CD4-positive, alpha-beta T cell treated with Interferon alpha-2 for 1 hour (primary cell): ENCODE data around the gene LIMS2.

ENCODE experiments used
- DNase-seq, 2 donors: peaks; one replicate each; pipeline ENCODE4 v3.0.0-alpha.2; 2020 to 2022

The LIMS2 gene

DNA sequence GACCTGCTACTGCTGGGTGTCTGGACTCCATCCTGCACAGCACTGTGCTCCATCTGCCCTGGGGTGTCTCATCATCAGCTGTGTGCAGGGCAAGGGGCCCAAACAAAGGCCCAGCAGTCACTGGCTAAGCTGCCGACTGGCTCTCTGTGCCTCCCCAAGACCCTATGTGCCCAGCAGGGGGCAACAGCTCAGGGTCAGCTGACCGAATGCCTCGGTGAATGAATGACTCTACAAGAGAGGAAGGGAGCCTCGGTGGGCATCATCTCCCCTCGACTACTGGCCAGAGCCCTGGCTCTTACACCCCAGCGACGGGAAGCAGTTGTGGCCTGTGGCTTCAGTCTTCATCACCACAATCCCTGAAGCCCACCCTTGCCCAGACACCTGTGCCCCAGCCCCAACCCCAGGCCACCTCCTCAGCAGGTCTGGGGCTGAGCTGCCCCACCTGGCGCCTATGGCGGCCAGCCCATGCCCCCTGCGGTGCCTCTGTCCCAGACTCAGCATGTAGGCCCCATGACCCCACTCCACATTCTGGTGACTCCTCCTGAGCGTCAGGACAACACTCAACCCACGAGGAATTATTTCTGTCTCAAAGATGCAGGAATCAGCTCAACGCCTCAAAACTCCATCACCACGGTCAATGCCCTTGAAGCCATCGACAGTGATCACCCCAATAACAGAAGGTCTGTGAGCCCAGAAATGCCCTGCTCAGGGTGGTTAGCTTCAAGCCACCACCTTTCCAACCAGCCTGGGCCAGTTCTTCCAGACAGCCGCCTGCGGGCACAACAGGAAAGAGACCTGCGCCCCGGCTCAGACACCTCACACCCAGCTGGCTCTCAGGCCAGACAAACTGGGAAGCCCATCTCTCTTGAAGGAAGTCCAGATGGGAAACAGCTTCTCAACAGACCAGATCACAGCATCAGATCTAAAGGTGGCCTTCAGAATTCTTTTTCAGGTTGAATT, 31.0 kb downstream of the LIMS2 start:
- DNase-seq: no peak

GRCh38 chr2:127643439-127644065, 31.8 kb downstream of the LIMS2 start:
- DNase-seq: no peak

- DNase-seq: no peak
Observed at GRCh38 chr2:127642706-127643438, 32.5 kb downstream of the LIMS2 start.

DNA sequence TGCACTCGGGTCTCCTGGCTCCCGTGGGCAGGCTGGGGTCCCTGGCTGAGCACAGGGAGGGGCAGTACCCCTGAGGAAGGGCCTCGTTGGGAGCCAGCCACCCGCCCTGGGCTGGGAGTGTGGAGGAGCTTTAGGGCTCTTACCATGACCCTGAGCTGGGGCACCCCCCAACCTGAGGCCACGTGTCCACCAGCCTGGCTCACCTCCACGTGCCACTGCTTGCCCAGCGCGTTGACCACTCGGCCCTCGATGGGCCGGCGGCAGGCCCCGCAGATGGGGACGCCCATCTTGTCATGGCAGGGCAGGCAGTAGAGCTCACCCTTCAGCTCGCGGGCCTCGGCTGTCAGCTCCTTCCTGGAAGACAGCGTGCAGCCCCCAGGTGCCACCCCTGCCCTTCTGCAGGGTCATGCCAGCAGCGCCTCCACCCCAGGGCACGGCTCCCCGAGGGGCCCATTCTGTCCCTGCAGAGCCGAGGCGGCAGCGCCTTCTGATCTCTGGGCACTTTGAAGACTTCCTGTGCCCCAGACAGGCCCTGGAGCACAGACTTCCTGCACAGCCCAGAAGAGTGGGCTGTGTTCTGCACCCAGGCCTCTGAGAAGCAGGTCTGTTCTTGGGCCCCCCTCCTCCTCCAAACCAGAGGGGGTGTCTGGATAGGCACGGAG, 33.4 kb downstream of the LIMS2 start:
- DNase-seq: peak; percentile 39 to 49

DNA sequence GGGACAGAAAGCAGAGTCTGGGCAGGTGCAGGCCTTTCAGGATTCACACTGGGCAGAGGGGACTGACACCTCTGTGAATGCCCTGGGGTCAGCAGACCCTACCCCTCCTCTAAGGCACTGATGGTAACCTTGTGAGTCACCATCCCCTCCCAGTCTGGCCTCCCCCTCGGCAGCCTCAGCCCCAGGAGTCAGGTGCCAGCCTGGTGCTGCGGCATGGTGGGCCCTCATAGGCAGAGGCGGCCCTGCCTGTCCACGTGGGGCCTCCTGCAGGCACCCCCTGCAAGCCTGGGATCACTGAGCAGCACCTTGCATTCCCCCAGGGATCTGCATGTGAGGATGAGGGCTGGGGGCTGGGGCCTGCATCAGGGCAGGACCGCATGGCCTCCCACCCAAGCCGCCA, 34.2 kb downstream of the LIMS2 start:
- DNase-seq: no peak

DNA sequence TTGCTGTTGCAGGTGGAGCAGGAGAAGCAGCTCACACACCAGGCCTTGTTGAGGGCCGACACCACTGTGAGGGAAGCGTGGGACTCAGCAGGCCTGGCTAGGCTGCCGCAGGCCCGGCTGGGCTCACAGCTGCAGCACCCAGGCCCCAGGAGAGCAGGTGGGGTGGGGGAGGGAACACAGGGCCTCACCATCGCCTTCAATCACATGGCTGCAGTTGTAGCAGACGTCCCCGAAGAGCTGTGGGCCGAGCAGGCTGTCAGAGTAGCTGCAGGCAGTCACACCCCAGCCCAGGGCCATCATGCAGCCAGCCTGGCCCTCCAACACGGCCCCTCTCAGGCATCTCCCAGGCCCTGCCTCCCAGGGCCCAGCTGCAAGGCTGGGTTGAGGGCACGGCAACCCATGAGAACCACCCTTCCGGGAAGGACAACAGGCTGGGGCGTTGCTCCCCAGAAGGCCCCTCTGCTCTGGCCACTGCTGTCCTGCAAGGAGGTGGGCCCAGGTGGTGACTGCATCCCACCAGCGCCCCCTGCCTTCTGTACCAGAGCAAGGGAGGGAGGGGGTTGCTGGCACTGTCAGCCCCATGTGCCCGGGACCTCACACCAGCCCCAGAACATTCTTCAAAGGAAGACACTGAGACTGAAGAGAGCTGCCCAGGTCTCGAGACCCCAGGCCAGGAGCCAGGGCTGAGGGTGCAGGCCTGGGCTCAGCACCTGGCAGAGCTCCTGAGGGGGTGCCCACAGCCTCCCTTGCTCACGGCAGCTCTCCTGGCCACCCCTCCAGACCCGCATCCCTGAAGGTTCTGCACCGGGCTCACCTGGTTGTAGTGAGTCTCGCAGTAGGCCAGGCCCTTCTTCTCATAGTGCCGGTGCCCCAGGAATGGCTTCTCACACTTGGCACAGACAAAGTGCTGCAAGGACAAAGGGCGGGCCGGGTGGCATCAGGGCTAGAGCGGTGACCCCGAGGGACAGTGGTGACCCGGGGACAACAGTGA, 35.0 kb downstream of the LIMS2 start:
- DNase-seq: peak; percentile 24 to 40

GRCh38 chr2:127639111-127639474, 36.2 kb downstream of the LIMS2 start:
- no peak for DNase-seq

GRCh38 chr2:127638361-127639110, 36.8 kb downstream of the LIMS2 start:
- no peak for DNase-seq

DNA sequence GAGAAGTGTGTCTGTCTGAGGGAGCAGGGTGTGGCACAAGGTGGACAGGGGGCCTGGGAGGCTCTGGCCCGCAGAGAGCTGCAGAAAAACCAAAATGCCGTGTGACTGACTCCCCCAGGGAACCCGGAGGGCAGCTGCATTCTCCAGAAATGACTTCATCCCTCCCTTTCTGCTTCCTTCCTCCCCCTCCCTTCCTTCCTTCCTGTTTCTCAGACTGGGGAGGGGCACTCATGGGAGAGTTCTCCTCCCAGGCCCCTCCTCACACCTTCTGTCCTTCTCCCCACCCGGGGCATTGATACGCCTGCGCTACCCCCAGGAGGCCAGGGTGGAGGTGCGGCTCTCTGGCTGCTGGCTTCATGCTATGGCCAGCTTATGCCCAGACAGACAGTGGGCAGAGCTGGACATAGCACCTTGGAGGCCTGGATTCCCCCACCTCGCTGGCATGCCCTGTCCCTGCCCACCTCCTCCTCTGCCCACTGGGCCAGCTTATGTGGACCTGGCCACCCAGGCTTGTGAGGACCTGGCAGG, 37.5 kb downstream of the LIMS2 start:
- DNase-seq: peak in 1 of 2 donors; percentile 21

- no peak for DNase-seq
Observed at GRCh38 chr2:127637236-127637630, 38.1 kb downstream of the LIMS2 start.

DNA sequence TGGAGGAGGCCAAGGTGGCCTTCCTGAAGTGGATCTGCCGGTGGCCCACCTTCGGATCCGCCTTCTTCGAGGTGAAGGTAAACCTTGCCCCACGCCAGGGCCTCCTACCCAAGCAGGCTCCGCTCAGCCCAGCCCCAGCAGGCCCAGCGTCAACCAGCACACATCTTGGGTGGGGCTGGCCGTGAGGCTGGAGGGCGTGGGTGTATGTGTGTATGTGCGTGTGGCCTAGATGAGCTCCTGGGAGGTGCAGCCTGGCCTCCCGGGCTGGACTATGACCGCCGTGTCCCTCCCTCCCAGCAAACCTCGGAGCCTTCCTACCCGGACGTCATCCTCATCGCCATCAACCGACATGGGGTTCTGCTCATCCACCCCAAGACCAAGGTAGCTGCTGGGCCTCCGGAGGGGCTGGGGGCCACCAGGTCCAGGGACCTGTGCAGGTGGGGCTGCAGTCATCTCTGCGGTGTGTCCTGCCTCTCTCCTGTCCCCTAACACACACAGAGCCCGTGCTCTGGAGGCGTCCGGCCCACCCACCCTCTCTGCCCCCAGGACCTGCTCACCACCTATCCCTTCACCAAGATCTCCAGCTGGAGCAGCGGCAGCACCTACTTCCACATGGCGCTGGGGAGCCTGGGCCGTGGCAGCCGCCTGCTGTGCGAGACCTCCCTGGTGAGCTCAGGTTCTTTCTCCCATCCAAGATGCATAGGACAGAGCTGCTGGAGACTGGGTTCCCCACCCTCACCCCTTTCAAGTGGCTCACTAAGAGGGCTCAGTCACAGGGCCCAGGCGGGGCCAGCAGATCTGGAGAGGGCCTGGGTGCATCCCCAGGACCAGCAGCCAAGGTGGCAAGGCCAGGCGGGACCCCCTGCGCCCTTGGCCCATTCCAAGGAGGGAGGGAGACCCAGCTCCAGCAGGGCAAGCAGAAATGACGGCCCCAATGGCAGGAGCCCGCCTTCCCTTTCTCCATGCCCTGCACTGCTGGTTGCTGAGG, 38.8 kb downstream of the LIMS2 start:
- no peak for DNase-seq

DNA sequence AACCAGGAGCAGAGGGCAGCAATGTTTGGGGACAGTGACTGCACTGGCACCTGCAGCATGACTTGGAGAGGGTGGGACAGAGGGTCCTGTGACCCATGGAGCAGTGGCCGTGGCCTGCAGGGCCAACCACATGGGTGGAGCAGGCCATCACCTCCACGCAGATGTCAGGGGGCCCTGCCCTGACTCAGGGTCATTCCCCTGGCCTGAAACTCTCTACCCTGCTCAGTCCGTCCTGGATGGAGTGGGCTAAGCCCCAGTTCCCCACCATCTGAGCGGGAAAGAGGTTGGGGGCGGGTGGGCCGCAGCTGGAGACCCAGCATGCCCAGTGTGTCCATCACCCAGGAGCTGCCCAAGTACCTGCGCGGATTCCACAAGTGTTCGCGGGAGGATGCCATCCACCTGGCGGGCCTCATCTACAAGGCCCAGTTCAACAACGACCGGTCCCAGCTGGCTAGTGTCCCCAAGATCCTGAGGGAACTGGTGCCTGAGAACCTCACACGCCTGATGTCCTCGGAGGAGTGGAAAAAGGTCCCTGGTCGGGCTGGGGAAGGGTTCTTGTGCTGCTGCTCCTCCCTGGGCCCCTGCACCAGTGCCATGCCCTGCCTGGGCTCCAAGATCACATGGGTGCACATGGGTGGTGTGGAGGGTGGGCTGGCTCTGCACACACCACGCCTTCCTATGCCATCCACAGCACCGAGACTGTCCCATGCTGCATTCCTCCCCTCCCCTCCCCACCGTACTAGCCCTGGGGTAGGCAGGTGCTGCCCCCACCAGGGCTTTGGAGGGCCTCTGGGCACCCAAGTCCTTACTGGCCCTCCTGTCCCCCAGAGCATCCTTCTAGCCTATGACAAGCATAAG, 39.7 kb downstream of the LIMS2 start:
- DNase-seq: no peak

DNA sequence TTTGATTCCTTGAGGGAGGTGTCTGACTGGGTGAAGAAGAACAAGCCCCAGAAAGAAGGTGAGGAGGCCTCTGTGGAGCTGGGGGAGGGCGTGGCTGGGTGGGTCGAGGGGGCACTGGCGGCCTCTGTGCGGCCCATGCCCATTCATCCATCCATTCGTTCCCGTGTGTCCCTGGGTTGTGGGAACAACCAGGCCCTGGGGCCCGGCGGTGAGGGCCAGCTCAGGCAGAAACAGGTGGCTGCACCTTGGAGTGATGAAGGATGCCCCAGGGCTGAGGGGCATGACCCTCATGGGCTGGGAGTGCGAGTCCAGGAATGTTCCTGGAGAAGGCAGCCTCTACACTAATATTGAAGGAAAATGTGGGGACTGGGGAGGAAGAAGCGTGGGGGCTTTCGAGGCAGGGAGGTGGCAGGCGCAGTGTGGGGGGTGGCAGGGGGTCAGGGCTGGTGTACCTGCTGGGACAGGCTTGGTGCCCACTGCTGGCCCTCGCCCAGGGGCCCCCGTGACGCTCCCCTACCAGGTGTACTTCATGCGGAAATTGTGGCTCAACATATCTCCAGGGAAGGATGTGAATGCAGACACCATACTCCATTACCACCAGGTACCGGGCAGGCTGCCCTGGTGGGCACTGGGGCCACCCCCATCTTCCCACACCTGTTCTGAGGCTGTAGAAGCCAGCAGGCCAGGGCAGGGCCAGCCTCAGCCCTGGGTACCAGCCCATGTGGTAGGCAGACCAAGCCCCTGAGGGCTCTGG, 40.5 kb downstream of the LIMS2 start:
- DNase-seq: no peak

- no peak for DNase-seq
Observed at GRCh38 chr2:127634066-127634617, 41.2 kb downstream of the LIMS2 start.

DNA sequence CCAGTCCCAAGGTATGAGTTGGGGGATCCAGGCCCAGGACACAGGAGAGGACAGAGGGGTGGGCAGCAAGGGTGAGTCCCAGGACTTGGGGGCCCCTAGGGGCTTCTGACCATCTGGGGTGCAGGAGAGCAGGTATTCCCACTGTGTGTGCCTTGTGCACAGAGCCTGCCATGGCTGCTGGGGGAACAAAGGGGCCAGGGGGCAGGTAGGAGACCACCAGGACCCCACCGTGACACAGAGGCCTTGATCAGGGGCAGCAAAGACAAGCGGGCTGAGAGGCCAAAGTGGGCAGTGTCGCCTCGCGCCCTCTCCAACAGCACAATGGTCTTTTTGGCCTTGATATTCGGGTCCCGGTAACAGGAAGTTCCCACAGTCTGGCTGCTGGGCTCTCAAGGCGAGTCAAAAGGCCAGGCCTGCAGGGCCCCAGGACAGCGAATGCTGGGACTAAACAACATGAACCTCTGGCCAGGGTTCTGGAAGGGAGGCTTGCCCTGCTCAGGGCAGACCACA, 41.7 kb downstream of the LIMS2 start:
- no peak for DNase-seq

DNA sequence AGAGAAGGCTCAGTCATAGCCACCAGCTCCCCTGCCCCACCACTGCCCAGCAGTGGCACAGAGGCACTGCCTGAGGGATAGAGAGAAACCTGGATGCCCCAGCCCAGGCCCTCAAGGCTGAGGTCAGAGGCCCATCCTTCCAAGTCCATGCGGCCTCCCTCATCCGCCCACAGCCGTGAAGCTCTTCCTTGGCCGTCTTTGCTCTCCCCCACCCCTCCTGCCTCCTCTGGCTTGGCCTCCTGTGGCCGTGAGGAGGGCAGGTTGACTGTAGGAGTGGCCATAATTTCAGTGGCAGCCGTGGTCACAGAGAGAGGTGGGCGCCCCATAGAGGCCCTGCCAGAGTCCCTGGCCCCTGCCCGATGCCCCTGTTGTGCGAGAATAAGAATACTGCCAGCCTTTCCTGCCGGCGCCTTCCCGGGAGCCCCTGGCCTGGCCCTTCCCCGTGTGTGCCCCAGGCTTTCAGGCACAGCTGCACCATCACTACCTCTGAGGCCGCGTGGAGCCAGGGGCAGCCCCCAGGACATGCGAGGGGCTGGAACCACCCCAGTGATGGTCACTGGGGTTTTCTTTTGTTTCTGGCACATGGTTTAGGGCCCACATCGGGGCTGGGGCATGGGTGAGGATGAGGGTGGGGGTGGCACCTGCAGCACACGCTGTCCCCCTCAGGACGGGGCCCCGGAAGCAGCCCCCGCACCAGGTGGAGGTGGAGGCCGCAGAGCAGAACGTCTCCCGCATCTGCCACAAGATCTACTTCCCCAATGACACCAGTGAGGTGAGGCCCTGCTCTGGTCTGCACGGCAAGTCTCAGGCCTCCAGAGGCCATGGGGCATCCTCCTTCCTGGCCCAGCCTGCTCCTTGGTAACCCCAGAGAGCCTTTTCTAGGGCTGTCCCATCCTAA, 42.5 kb downstream of the LIMS2 start:
- DNase-seq: peak in 1 of 2 donors; percentile 47
